Epithelial cell of alveolus of lung (primary cell): ENCODE data around the gene TBATA. TPM values are rescaled to one million over a fixed set of nuclear protein-coding genes. Genes with fewer than 3 reads are reported as not detected.

Source experiments
- total RNA-seq: library from RNA; depleted of rRNA; stranded (reverse); fragments of >200 nt; gene quantifications from 2 replicates; pipeline ENCODE4 v1.2.1, GENCODE V29; 2015

The TBATA gene
- not detected in 2 replicates for total RNA-seq

GRCh38 chr10:70785190-70785589 lies at the start of gene TBATA:
Gene TBATA, minus strand, starts transcription at chr10:70785377. Its CDS starts 1,998 bp downstream, at chr10:70783379.

GRCh38 chr10:70815504-70816219 lies 30.5 kb upstream of the TBATA start, which contains the start of gene SGPL1:
Gene SGPL1, plus strand, starts transcription at chr10:70815948. Its CDS starts 906 bp downstream, at chr10:70816854.

Other genes starting within 250 kb of the TBATA start
- gene PRF1, start 182.6 kb downstream of the TBATA start, total RNA-seq = not detected in 2 replicates
- 0.08 and 0.39 TPM in 2 replicates for gene ADAMTS14, start 112.9 kb downstream of the TBATA start, total RNA-seq
- gene SGPL1, start 30.6 kb upstream of the TBATA start, total RNA-seq = 16.7 and 27.9 TPM in 2 replicates
- 23.2 and 36.6 TPM in 2 replicates for gene PCBD1, start 103.2 kb upstream of the TBATA start, total RNA-seq